Glutamatergic neuron (in vitro differentiated cells): ENCODE results near the gene STK39. TPM values are rescaled to one million over a fixed set of nuclear protein-coding genes. Genes with fewer than 3 reads are reported as not detected.
"Not testable (repeated sequence)": the region's sequence is repeated elsewhere in the genome, so short reads cannot be mapped to it uniquely, and the experiment has no call there.

Experiments used
- DNase-seq: peaks from one replicate; pipeline ENCODE4 v3.0.0; 2022
- H3K27ac Mint-ChIP-seq: one replicate; pipeline ENCODE4 v1.8.0; 2020; ENCODE audit warnings: mild to moderate bottlenecking, mixed read lengths, inconsistent platforms; ENCODE audit not compliant: unreplicated experiment
- H3K27me3 Mint-ChIP-seq: one replicate; pipeline ENCODE4 v1.8.0; 2020; ENCODE audit warnings: mild to moderate bottlenecking, moderate library complexity, mixed read lengths, inconsistent platforms; ENCODE audit not compliant: unreplicated experiment
- H3K36me3 Mint-ChIP-seq: one replicate; pipeline ENCODE4 v1.8.0; 2020; ENCODE audit warnings: mild to moderate bottlenecking, mixed read lengths, inconsistent platforms; ENCODE audit not compliant: unreplicated experiment
- H3K4me1 Mint-ChIP-seq: one replicate; pipeline ENCODE4 v1.8.0; 2020; ENCODE audit warnings: mild to moderate bottlenecking, low read depth, mixed read lengths, inconsistent platforms; ENCODE audit not compliant: unreplicated experiment
- H3K4me3 Mint-ChIP-seq: one replicate; pipeline ENCODE4 v1.8.0; 2020; ENCODE audit warnings: mild to moderate bottlenecking, mixed read lengths, inconsistent platforms; ENCODE audit not compliant: unreplicated experiment
- H3K9me3 Mint-ChIP-seq: one replicate; pipeline ENCODE4 v1.8.0; 2020; ENCODE audit warnings: mild to moderate bottlenecking, moderate library complexity, mixed read lengths, inconsistent platforms; ENCODE audit not compliant: unreplicated experiment
- CTCF ChIP-seq: fragments of 200-600 bp; sonication (generic); IDR thresholded peaks from one replicate; pipeline ENCODE4 v1.5.0; 2021; ENCODE audit not compliant: partially characterized antibody, unreplicated experiment
- total RNA-seq: library from RNA; stranded (reverse); fragmentation: NEBNext Ultra II Directional; extraction: Animal tissue kit (Norgen Biotek cat#: 25700); gene quantifications from one replicate; pipeline ENCODE4 v1.2.1, GENCODE V29; 2021; ENCODE audit not compliant: unreplicated experiment

STK39 gene
- total RNA-seq, 1 donor from 2014 or later: 35.9 TPM

GRCh38 chr2:168289880-168290279 is 42.5 kb upstream of the STK39 start:
- no peaks in the 10 kb centered on the region for H3K36me3 Mint-ChIP-seq
- no peaks in the 10 kb centered on the region for H3K4me1 Mint-ChIP-seq
- no peak overlapping the region for H3K4me3 Mint-ChIP-seq
- no peak for TF ChIP-seq CTCF
- no peak overlapping the region for H3K27ac Mint-ChIP-seq
- H3K27me3 Mint-ChIP-seq: no peaks in the 10 kb centered on the region
- H3K9me3 Mint-ChIP-seq: no peaks in the 10 kb centered on the region
- no peak for DNase-seq

DNA sequence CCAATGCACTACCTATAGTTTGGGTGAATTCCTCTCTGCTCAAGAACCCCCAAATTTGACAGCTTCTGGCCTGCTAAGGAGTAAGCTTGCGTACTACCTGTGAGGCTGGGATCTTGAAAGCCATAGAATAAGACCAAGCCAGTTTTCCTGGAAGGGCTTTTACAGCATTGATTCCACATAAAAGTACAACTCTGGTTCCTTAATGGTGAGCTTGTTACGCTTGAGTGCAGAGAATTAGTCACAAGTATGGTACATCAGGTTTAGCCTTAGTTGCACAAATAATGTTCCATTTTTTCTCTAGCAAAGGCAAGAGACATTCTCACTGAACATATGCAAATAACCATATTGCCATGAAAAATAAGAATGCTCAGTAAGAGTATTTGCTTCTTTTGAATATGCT is 39.1 kb upstream of the STK39 start:
- H3K4me3 Mint-ChIP-seq: no peak overlapping the region

GRCh38 chr2:168278424-168278888 is 31.1 kb upstream of the STK39 start:
- H3K36me3 Mint-ChIP-seq: no peaks in the 10 kb centered on the region
- DNase-seq: no peak
- H3K4me3 Mint-ChIP-seq: no peak overlapping the region
- H3K27ac Mint-ChIP-seq: no peak overlapping the region
- no peaks in the 10 kb centered on the region for H3K27me3 Mint-ChIP-seq
- no peak for TF ChIP-seq CTCF
- no peaks in the 10 kb centered on the region for H3K4me1 Mint-ChIP-seq
- no peaks in the 10 kb centered on the region for H3K9me3 Mint-ChIP-seq

More for the DNA sequence above, 39.1 kb upstream of the STK39 start:
- H3K27ac Mint-ChIP-seq: no peak overlapping the region
- H3K36me3 Mint-ChIP-seq: no peaks in the 10 kb centered on the region
- no peak for TF ChIP-seq CTCF
- H3K4me1 Mint-ChIP-seq: no peaks in the 10 kb centered on the region
- H3K27me3 Mint-ChIP-seq: no peaks in the 10 kb centered on the region
- DNase-seq: no peak
- H3K9me3 Mint-ChIP-seq: no peaks in the 10 kb centered on the region

DNA sequence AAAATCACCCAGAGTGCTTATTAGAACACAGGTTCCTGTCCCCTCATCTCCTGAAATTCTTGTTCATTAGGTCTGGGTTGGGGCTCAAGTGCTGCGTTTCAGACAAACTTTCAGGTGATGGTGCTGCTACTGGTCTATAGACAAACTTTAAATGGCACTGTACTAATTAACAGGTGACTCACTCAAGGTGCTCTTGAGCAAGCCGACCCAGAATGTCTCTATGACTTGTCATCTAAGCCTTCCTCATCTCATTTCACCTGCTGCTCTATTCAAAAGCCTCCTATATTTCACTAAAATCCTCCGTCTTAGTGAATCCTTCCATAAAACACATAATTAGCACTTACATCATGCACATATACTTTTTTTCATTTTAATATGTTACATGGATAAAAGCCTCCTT is 29.9 kb upstream of the STK39 start:
- H3K4me1 Mint-ChIP-seq: no peaks in the 10 kb centered on the region

GRCh38 chr2:168272225-168272624 is 24.8 kb upstream of the STK39 start:
- no peaks in the 10 kb centered on the region for H3K36me3 Mint-ChIP-seq
- no peak for DNase-seq
- no peaks in the 10 kb centered on the region for H3K27me3 Mint-ChIP-seq
- no peaks in the 10 kb centered on the region for H3K9me3 Mint-ChIP-seq
- H3K4me3 Mint-ChIP-seq: no peak overlapping the region
- H3K4me1 Mint-ChIP-seq: no peaks in the 10 kb centered on the region
- no peak overlapping the region for H3K27ac Mint-ChIP-seq
- no peak for TF ChIP-seq CTCF

More for the DNA sequence above, 29.9 kb upstream of the STK39 start:
- no peak for DNase-seq
- Mint-ChIP-seq H3K27ac (no peak overlapping the region), H3K27me3 (no peaks in the 10 kb centered on the region), H3K36me3 (no peaks in the 10 kb centered on the region), H3K4me3 (no peak overlapping the region), H3K9me3 (no peaks in the 10 kb centered on the region)
- TF ChIP-seq CTCF: no peak

- DNase-seq, H3K27me3 Mint-ChIP-seq, H3K9me3 Mint-ChIP-seq, H3K4me3 Mint-ChIP-seq, H3K27ac Mint-ChIP-seq, H3K4me1 Mint-ChIP-seq: not testable (repeated sequence)
- H3K36me3 Mint-ChIP-seq: peaks cover 23% of the 10 kb centered on the region
Measured at GRCh38 chr2:168262926-168263325, 15.5 kb upstream of the STK39 start.
